MM.1S (cell line): ENCODE measurements around the gene EFEMP2.
A peak's percentile ranks its signal among the peaks of the same experiment; 100 is the strongest.
"Not testable (repeated sequence)": the region's sequence is repeated elsewhere in the genome, so short reads cannot be mapped to it uniquely, and the experiment has no call there.

Experiments used
- DNase-seq: peaks from one replicate; pipeline ENCODE4 v3.0.0-alpha.2; 2015
- H2AFZ ChIP-seq: fragments of 300-600 bp; sonication (generic); 2 replicates; pipeline ENCODE4 v1.6.0; 2016; ENCODE audit warnings: antibody characterized with exemption, low read length
- H3F3A ChIP-seq: fragments of 300-600 bp; sonication (generic); 2 replicates; pipeline ENCODE4 v1.6.1; 2016; ENCODE audit warnings: mild to moderate bottlenecking, antibody characterized with exemption, low read length, moderate library complexity, mixed read lengths; ENCODE audit not compliant: insufficient read depth
- H3K27ac ChIP-seq: fragments of 300-600 bp; sonication (generic); 2 replicates; pipeline ENCODE4 v1.5.1; 2016; ENCODE audit warnings: mild to moderate bottlenecking, low read length
- H3K27me3 ChIP-seq: fragments of 300-600 bp; sonication (generic); replicated peaks from 2 replicates; pipeline ENCODE4 v1.6.0; 2016; ENCODE audit warnings: low read length; ENCODE audit not compliant: insufficient read depth
- H3K36me3 ChIP-seq: fragments of 300-600 bp; sonication (generic); replicated peaks from 2 replicates; pipeline ENCODE4 v1.6.1; 2016; ENCODE audit warnings: mild to moderate bottlenecking, low read length, mixed read lengths; ENCODE audit not compliant: insufficient read depth
- H3K4me1 ChIP-seq: fragments of 300-600 bp; sonication (generic); 2 replicates; pipeline ENCODE4 v1.6.1; 2016; ENCODE audit warnings: low read length, mixed read lengths
- H3K4me2 ChIP-seq: fragments of 300-600 bp; sonication (generic); 2 replicates; pipeline ENCODE4 v1.6.0; 2016; ENCODE audit warnings: low read depth, low read length
- H3K4me3 ChIP-seq: fragments of 300-600 bp; sonication (generic); 2 replicates; pipeline ENCODE4 v1.5.1; 2016; ENCODE audit warnings: low read length, mixed read lengths
- H3K79me2 ChIP-seq: fragments of 300-600 bp; sonication (generic); 2 replicates; pipeline ENCODE4 v1.6.1; 2016; ENCODE audit warnings: mixed run types, low read length, mixed read lengths
- H3K9ac ChIP-seq: fragments of 300-600 bp; sonication (generic); 2 replicates; pipeline ENCODE4 v1.6.1; 2016; ENCODE audit warnings: low read length, mixed read lengths
- H3K9me2 ChIP-seq: fragments of 300-600 bp; sonication (generic); replicated peaks from 2 replicates; pipeline ENCODE4 v1.6.1; 2016; ENCODE audit warnings: mild to moderate bottlenecking, low read length, mixed read lengths; ENCODE audit not compliant: insufficient read depth
- H3K9me3 ChIP-seq: fragments of 300-600 bp; sonication (generic); replicated peaks from 2 replicates; pipeline ENCODE4 v1.6.1; 2016; ENCODE audit warnings: mild to moderate bottlenecking, low read length, mixed read lengths; ENCODE audit not compliant: insufficient read depth
- H4K20me1 ChIP-seq: fragments of 300-600 bp; sonication (generic); 2 replicates; pipeline ENCODE4 v1.6.1; 2016; ENCODE audit warnings: mild to moderate bottlenecking, low read length, moderate library complexity, mixed read lengths; ENCODE audit not compliant: insufficient read depth
- EZH2 ChIP-seq: fragments of 300-600 bp; sonication (generic); optimal IDR thresholded peaks from 2 replicates; pipeline ENCODE3; 2017; ENCODE audit warnings: low read depth, mild to moderate bottlenecking, antibody characterized with exemption, low read length, mixed read lengths
- EZH2phosphoT487 ChIP-seq: fragments of 300-600 bp; sonication (generic); IDR thresholded peaks from 2 replicates; pipeline ENCODE4 v1.6.1; 2018; ENCODE audit warnings: antibody characterized with exemption, low read length
- TF ChIP-seq, protein P1 (sequence below): fragments of 300-600 bp; sonication (generic); IDR thresholded peaks from 2 replicates; pipeline ENCODE4 v1.5.1; 2016; ENCODE audit warnings: antibody characterized with exemption, low read length, mixed read lengths

The EFEMP2 gene

DNA sequence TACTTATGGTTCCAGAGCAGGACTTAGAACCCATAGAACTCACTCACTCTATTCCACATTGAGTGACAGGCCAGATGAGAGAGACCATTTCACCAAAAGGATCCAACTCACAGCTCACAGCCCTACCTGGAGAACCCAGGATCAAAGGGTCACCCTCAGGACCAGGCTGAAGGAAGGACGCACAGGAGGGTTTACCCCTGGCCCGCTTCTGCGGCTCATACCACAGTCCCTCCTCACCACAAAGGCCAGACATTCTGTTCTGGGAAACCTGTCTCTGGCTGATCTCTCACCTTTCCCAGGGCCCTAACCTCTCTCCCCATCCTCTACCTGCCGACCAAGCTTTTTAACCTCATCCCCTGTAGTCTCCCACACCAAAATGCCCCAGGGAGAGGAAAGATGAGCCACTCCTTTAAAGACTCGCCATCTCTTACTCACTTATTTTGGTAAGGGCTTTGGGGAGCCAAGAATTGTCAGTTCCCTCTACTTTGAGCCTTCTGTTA is 22.9 kb upstream of the EFEMP2 start:
- Histone ChIP-seq H4K20me1 (no peaks in the 10 kb centered on the region), H3F3A (peaks cover 12% of the 10 kb centered on the region; the same call in 1 of the 2 replicates), H2AFZ (no peak overlapping the region), H3K4me1 (peaks cover 16% of the 10 kb centered on the region), H3K9me3 (no peaks in the 10 kb centered on the region), H3K27ac (no peak overlapping the region), H3K27me3 (peaks cover 11% of the 10 kb centered on the region), H3K4me3 (no peak overlapping the region), H3K9me2 (no peaks in the 10 kb centered on the region), H3K79me2 (peaks cover 14% of the 10 kb centered on the region), H3K9ac (no peak overlapping the region), H3K36me3 (no peaks in the 10 kb centered on the region), H3K4me2 (no peak overlapping the region)
- TF ChIP-seq EZH2 (no peak), EZH2phosphoT487 (no peak)
- TF ChIP-seq, protein P1, sequence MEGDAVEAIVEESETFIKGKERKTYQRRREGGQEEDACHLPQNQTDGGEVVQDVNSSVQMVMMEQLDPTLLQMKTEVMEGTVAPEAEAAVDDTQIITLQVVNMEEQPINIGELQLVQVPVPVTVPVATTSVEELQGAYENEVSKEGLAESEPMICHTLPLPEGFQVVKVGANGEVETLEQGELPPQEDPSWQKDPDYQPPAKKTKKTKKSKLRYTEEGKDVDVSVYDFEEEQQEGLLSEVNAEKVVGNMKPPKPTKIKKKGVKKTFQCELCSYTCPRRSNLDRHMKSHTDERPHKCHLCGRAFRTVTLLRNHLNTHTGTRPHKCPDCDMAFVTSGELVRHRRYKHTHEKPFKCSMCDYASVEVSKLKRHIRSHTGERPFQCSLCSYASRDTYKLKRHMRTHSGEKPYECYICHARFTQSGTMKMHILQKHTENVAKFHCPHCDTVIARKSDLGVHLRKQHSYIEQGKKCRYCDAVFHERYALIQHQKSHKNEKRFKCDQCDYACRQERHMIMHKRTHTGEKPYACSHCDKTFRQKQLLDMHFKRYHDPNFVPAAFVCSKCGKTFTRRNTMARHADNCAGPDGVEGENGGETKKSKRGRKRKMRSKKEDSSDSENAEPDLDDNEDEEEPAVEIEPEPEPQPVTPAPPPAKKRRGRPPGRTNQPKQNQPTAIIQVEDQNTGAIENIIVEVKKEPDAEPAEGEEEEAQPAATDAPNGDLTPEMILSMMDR: no peak
- DNase-seq: no peak

DNA sequence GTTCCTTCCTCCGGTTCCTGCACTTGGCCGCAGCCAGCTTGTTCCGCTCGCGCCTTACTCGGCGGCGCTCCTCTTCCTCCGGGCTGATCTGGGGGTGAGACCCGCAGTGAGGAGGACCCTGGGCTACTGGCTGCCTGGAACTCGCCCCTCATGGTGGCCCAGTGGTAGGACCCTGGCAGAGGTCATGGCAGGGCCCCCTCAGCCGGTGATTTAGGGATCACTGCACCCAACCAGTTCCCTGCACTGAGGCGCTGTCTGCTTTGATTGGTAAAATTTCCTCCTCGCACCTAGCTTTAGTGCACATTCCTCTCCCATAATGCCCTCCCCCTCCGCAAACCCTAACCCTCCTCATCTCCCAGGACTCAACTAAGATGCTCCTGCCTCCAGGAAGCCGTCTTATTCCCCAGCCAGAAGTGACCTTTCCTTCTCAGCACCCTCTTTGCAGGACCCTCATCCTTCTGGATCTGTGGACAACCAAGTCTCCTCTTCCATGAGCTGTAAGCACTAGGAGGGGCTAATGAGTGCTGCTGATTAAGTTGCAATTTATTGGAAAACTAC is 21.5 kb upstream of the EFEMP2 start:
- Histone ChIP-seq H3K9me3 (no peaks in the 10 kb centered on the region), H3K36me3 (no peaks in the 10 kb centered on the region), H3F3A (peaks cover 22% of the 10 kb centered on the region), H3K27ac (peak overlapping the region; percentile 48; the same call in 1 of the 2 replicates), H3K9me2 (no peaks in the 10 kb centered on the region), H3K79me2 (peaks cover 14% of the 10 kb centered on the region), H3K4me2 (peak overlapping the region; percentile 72), H3K4me1 (peaks cover 18% of the 10 kb centered on the region), H3K9ac (peak overlapping the region; percentile 51; the same call in 1 of the 2 replicates), H4K20me1 (no peaks in the 10 kb centered on the region), H3K4me3 (peak overlapping the region; percentile 43), H3K27me3 (peaks cover 7% of the 10 kb centered on the region; the same call in 1 of the 2 replicates), H2AFZ (peak overlapping the region; percentile 71)
- TF ChIP-seq EZH2 (no peak), EZH2phosphoT487 (no peak)
- TF ChIP-seq, protein P1: no peak
- peak; percentile 25 for DNase-seq

DNA sequence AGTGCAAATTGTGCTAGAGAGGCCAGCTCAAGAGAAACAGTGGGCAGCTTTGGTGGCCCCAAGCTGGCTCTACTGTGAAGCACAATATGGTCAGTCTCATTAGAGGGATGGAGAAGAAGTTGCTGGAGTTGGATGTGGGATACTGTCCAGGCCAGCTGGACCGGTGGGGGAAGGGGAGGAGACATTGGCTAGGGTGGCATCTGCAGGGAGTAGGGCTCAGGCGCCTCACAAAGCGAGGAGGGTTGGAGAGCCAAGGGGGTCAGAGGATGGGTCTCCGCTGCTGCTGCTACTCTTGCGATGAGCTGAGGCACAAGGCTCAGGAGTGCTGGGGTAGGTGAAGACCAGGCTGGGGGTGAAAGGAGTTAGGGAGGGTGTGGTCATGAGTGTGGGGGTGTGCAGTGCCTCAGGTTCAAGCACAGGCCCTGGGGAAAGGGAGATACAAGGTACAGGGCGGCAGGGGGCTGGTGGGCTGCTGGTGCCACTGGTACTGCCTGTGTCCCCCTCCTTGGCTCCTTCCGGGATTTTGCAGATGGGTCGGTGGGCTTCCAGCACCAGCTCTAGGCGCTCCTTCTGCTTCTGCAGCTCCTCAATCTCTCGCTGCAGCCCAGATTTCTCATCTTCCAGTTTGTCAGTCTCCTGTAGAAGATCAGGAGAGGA is 20.2 kb upstream of the EFEMP2 start:
- H3K4me3 ChIP-seq: no peak overlapping the region
- H3K36me3 ChIP-seq: no peaks in the 10 kb centered on the region

DNA sequence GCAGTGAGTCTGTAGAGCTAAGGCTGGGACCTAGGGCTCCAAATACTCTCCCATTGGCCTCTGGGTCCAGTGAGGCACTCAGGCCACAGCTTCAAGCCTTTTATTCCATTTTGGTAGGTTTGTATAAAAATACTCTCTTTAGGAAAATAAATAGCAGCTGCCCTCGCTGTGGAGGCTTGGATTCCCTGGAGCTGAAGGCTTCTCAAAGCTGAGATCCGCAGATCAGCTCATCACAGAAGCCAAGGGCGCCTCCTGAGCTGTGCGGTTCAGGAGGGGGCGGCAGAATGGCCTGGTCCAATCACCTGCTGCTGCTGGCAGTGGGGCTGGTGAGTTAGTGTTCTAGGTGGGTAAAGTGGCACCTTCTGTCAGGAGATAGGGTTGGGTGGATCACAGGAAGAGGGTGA is 19.5 kb upstream of the EFEMP2 start:
- not testable (repeated sequence) for H3K27ac ChIP-seq, H3K9me3 ChIP-seq, H4K20me1 ChIP-seq, H3K27me3 ChIP-seq, DNase-seq, H2AFZ ChIP-seq, H3K36me3 ChIP-seq, H3K9ac ChIP-seq, H3K9me2 ChIP-seq
- Histone ChIP-seq H3K4me2 (peak overlapping the region; percentile 97), H3K79me2 (peaks cover 24% of the 10 kb centered on the region), H3F3A (peaks cover 35% of the 10 kb centered on the region), H3K4me3 (peak overlapping the region; percentile 84), H3K4me1 (peaks cover 25% of the 10 kb centered on the region)

More for the DNA sequence above, 20.2 kb upstream of the EFEMP2 start:
- Histone ChIP-seq H2AFZ (no peak overlapping the region), H3K4me2 (no peak overlapping the region), H3K27me3 (no peaks in the 10 kb centered on the region; the same call in 1 of the 2 replicates), H3K9me3 (no peaks in the 10 kb centered on the region), H3K9ac (no peak overlapping the region), H3K79me2 (peaks cover 18% of the 10 kb centered on the region), H3F3A (peaks cover 33% of the 10 kb centered on the region), H4K20me1 (no peaks in the 10 kb centered on the region), H3K27ac (no peak overlapping the region), H3K9me2 (no peaks in the 10 kb centered on the region), H3K4me1 (peaks cover 19% of the 10 kb centered on the region)
- DNase-seq: no peak
- TF ChIP-seq, protein P1: no peak
- TF ChIP-seq EZH2phosphoT487 (no peak), EZH2 (no peak)
